Fibroblast of lung (primary cell): ENCODE measurements around the gene PMEPA1.

Experiments
- EZH2 ChIP-seq: IDR thresholded peaks from 2 replicates; pipeline ENCODE4 v1.5.1; 2012; ENCODE audit warnings: low read length, control low read depth, mild to moderate bottlenecking; ENCODE audit errors: missing control alignments
- TF ChIP-seq, protein P1 (sequence below), 2 donors: IDR thresholded peaks in 1 of 2; conservative IDR thresholded peaks in 1 of 2; 1 replicate in 1 of 2; 2 replicates in 1 of 2; pipeline ENCODE4 v1.5.1; 2011 to 2012; ENCODE audit warnings: low read length in 2 of 2, control low read depth in 1 of 2, inconsistent platforms in 1 of 2, low read depth in 1 of 2, mild to moderate bottlenecking in 1 of 2

DNA sequence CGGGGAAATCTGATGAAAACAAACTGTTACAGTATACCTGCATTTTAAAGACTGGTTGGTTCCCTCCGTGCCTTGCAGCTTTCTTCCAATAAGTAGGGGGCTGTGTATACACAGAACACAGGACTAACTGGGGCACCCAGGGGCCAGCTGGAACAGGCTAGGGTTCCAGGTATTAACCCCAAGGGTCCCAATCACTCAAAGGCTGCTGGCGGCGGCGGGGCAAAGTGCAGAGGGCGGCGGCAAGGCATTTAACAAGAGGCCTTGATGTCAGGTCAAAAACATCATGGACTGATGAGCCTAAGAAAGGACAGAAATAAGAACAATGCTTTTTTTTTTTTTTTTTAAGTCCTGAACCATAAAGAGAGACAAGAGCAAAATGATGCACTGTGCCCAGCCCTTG lies 2.5 kb downstream of the PMEPA1 start:
- TF ChIP-seq, protein P1, sequence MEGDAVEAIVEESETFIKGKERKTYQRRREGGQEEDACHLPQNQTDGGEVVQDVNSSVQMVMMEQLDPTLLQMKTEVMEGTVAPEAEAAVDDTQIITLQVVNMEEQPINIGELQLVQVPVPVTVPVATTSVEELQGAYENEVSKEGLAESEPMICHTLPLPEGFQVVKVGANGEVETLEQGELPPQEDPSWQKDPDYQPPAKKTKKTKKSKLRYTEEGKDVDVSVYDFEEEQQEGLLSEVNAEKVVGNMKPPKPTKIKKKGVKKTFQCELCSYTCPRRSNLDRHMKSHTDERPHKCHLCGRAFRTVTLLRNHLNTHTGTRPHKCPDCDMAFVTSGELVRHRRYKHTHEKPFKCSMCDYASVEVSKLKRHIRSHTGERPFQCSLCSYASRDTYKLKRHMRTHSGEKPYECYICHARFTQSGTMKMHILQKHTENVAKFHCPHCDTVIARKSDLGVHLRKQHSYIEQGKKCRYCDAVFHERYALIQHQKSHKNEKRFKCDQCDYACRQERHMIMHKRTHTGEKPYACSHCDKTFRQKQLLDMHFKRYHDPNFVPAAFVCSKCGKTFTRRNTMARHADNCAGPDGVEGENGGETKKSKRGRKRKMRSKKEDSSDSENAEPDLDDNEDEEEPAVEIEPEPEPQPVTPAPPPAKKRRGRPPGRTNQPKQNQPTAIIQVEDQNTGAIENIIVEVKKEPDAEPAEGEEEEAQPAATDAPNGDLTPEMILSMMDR (conservative IDR thresholded peaks at IDR 0.05 in 1 of 2, IDR thresholded peaks at IDR 0.05 in 1 of 2; ENCODE audit: low read depth in 1 of 2, low read length in 2 of 2) = no peak
- TF ChIP-seq EZH2 = no peak
